Upper lobe of left lung (tissue), 6 donors: Measurements from ENCODE around the gene GALNT18. TPM values are rescaled to one million over a fixed set of nuclear protein-coding genes. Genes with fewer than 3 reads are reported as not detected.

ENCODE experiments used
- ATAC-seq, 2 donors: fragments of 200-7000 bp; cut with Tn5 transposase; one replicate each; pipeline ENCODE4 v1.9.1; 2022; ENCODE audit warnings: mild to moderate bottlenecking in 2 of 2, moderate library complexity in 2 of 2; ENCODE audit not compliant: low FRiP score in 2 of 2
- DNase-seq, 2 donors: peaks; one replicate each; pipeline ENCODE4 v3.0.0-alpha.2; 2019 to 2020
- H3K27ac ChIP-seq, 4 donors: fragments of 200-600 bp; sonication (generic); one replicate each; pipeline ENCODE4 v1.5.1; 2016 to 2019
- H3K27me3 ChIP-seq, 4 donors: fragments of 200-600 bp; sonication (generic); one replicate each; pipeline ENCODE4 v1.5.1; 2017 to 2019
- H3K36me3 ChIP-seq, 4 donors: fragments of 200-600 bp; sonication (generic); one replicate each; pipeline ENCODE4 v1.5.1; 2016 to 2019
- H3K4me1 ChIP-seq, 4 donors: fragments of 200-600 bp; sonication (generic); one replicate each; pipeline ENCODE4 v1.5.1; 2018 to 2019
- H3K4me3 ChIP-seq, 4 donors: fragments of 200-600 bp; sonication (generic); one replicate each; pipeline ENCODE4 v1.5.1; 2017 to 2019; ENCODE audit warnings: mild to moderate bottlenecking in 2 of 4, moderate library complexity in 1 of 4
- H3K9me3 ChIP-seq, 4 donors: fragments of 200-600 bp; sonication (generic); one replicate each; pipeline ENCODE4 v1.5.1; 2018 to 2019
- CTCF ChIP-seq, 6 experiments: fragments of 450-650 bp in 4 of 6; fragments of 200-600 bp in 2 of 6; sonication (generic) in 2 of 6; IDR thresholded peaks; one replicate each; pipeline ENCODE4 v1.5.1; 2016 to 2019; ENCODE audit warnings: antibody characterized with exemption in 6 of 6
- EP300 ChIP-seq, 4 donors: sonication (generic); formaldehyde crosslinking; IDR thresholded peaks; one replicate each; pipeline ENCODE4 v1.5.1; 2017; ENCODE audit warnings: antibody characterized with exemption in 4 of 4, control low read depth in 2 of 4
- POLR2A ChIP-seq, 4 donors: fragments of 450-650 bp; IDR thresholded peaks; one replicate each; pipeline ENCODE4 v1.5.1; 2016 to 2017; ENCODE audit warnings: antibody characterized with exemption in 4 of 4, mild to moderate bottlenecking in 2 of 4
- POLR2AphosphoS5 ChIP-seq, 2 donors: sonication (generic); formaldehyde crosslinking; IDR thresholded peaks; one replicate each; pipeline ENCODE4 v1.5.1; 2017; ENCODE audit warnings: antibody characterized with exemption in 2 of 2
- WGBS, 2 donors: methylation state at CpG; one replicate each; pipeline ENCODE4 v1.1.5; 2017 to 2018; 5-methylcytosine and 5-hydroxymethylcytosine counted together
- total RNA-seq, 6 donors: library from RNA; depleted of rRNA in 4 of 6; stranded (reverse); fragments of >200 nt in 4 of 6; gene quantifications; one replicate each; pipeline versions ENCODE4 v1.1.0 to v1.2.1, GENCODE V29; 2016 to 2021
- donor health status: DM: no; HTN: no; CAD: no; lungs with moderate emphysema.
- donor health status: DM: no; HTN: yes; CAD: no; lungs with severe emphysema.

Gene GALNT18
- total RNA-seq, 6 donors from 2014 or later = 48.2 to 115 (median 61.8) TPM

DNA sequence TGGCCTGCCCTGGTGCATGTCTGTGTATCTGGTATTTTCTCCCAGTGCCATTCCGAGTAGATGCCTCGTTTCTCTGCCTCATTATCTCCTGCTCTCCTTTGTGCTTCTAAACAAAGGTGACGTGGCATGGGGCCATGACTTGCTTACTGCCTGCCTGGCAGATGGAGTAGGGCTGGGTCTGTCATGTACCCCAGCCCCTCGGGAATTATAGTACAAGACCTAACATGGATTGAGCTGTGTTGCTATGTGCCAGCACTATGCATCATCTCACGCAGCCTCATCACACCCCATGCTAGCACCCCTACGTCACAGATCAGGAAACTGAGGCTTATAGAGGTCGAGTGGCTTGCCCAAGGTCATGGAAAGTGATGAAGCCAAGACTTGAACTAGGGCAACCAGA, 88.1 kb downstream of the GALNT18 start:
- Histone ChIP-seq H3K27ac (no peak overlapping the region), H3K27me3 (no peaks in the 10 kb centered on the region), H3K9me3 (no peaks in the 10 kb centered on the region), H3K4me1 (peaks cover 30 to 55% (median 42%) of the 10 kb centered on the region in 4 donors), H3K4me3 (no peak overlapping the region), H3K36me3 (no peaks in the 10 kb centered on the region)
- 78 to 85% methylated on average over 7 of the region's 7 CpGs for WGBS, 2 donors
- no peak for DNase-seq
- TF ChIP-seq POLR2A (IDR thresholded peaks at IDR 0.05) (no peak), CTCF (IDR thresholded peaks at IDR 0.05) (no peak)
- ATAC-seq = no peak

GRCh38 chr11:11533057-11533456, 88.7 kb downstream of the GALNT18 start:
- DNase-seq (no peak), ATAC-seq (no peak)
- H3K4me3 ChIP-seq = no peak overlapping the region
- no peaks in the 10 kb centered on the region for H3K27me3 ChIP-seq
- WGBS, 2 donors = 92 to 98% methylated on average over 2 of the region's 2 CpGs
- H3K36me3 ChIP-seq = no peaks in the 10 kb centered on the region
- H3K4me1 ChIP-seq = peaks cover 23 to 48% (median 35%) of the 10 kb centered on the region in 4 donors
- H3K9me3 ChIP-seq = no peaks in the 10 kb centered on the region
- TF ChIP-seq CTCF (IDR thresholded peaks at IDR 0.05) (no peak), POLR2AphosphoS5 (IDR thresholded peaks at IDR 0.05) (no peak), POLR2A (IDR thresholded peaks at IDR 0.05) (no peak), EP300 (IDR thresholded peaks at IDR 0.05) (no peak)
- H3K27ac ChIP-seq = no peak overlapping the region

DNA sequence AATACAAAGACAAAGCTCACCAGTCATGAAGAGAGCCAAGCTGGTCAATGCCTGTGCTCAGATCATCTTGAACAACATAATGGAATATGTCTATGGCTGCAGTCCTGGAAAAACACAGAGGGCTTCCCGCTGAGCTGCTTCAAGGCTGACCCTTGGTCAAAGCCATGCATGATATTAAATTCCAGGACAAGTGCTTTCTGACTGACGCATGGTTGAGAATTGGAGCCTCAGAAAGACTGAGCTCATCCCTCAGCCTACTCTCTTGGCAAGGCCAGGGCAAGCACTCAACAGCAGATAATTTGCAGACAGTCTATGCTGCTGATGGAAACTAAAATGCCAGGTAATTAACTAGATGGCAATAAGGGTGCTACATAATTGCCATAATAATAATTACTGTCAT, 89.2 kb downstream of the GALNT18 start:
- TF ChIP-seq CTCF (IDR thresholded peaks at IDR 0.05) = no peak
- no peak for TF ChIP-seq EP300 (IDR thresholded peaks at IDR 0.05)
- TF ChIP-seq POLR2A (IDR thresholded peaks at IDR 0.05) = no peak
- TF ChIP-seq POLR2AphosphoS5 (IDR thresholded peaks at IDR 0.05) = no peak
- H3K9me3 ChIP-seq = no peaks in the 10 kb centered on the region
- ATAC-seq (peak in 1 of 2 donors; percentile 37), DNase-seq (no peak)
- no peaks in the 10 kb centered on the region for H3K27me3 ChIP-seq
- H3K4me3 ChIP-seq = no peak overlapping the region
- no peak overlapping the region for H3K27ac ChIP-seq
- no peaks in the 10 kb centered on the region for H3K36me3 ChIP-seq
- peaks cover 18 to 44% (median 30%) of the 10 kb centered on the region in 4 donors for H3K4me1 ChIP-seq
- WGBS, 2 donors = 79 to 81% methylated on average over 2 of the region's 2 CpGs

DNA sequence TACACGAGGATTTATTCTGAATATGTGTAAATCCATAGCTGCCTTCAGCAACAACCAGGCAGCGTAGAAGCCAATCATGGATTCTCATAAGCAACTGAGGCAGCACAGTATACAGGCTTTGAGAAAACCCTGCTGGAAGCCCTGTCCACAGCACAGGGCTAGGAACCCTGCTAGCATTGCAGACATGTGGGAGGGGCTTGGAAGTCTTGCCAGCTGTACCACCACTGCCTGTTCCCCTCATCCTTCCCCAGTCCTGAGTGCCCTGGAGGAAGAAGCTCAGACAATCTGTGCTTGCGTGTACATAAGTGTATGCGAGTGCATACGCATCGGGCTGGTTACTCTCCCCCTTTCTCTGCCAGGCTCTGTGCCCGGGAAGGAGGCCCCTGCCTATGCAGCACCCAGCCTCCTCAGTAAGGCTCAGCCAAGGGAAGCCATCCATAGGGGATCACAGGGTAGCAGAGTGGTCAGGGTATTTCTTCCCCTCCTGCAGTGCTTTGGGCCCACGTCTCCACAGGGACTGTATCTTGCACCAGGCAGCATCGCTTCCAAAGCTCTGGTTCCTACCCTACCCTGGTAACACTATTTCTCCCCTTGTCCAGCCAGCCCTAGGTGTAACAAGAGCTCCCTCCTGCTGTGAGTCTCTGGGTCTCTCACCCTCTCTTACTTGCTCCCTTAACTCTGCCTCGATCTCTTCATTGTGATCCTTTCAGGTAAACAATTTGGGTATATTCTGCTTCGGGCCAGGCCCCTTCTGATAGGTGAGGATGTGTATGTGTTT, 90.5 kb downstream of the GALNT18 start:
- ATAC-seq (no peak), DNase-seq (no peak)
- no peaks in the 10 kb centered on the region for H3K9me3 ChIP-seq
- TF ChIP-seq CTCF (IDR thresholded peaks at IDR 0.05) (no peak), POLR2A (IDR thresholded peaks at IDR 0.05) (no peak), EP300 (IDR thresholded peaks at IDR 0.05) (no peak), POLR2AphosphoS5 (IDR thresholded peaks at IDR 0.05) (no peak)
- no peaks in the 10 kb centered on the region for H3K36me3 ChIP-seq
- no peak overlapping the region for H3K27ac ChIP-seq
- 69 to 75% methylated on average over 6 to 11 of the region's 11 CpGs for WGBS, 2 donors
- H3K27me3 ChIP-seq = no peaks in the 10 kb centered on the region
- no peak overlapping the region for H3K4me3 ChIP-seq
- peaks cover 13 to 32% (median 25%) of the 10 kb centered on the region in 4 donors for H3K4me1 ChIP-seq

DNA sequence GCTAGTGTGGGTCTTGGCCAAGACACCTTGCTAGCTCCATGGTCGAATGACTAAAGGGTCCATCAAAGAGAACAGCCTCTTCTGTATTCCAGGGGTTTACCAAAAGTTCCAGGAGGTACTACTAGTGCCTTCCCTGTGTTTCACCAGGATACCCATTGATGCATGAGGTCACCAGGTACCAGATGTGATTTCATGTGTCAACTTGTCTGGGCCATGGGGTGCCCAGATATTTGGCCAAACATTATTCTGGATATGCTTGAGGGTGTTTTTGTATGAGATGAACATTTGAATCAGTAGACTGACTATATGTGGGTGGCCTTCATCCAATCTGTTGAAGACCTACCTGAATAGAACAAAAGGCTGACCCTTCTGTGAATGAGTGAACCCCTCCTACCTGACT, 92.8 kb downstream of the GALNT18 start:
- TF ChIP-seq CTCF (IDR thresholded peaks at IDR 0.05) (no peak), EP300 (IDR thresholded peaks at IDR 0.05) (no peak), POLR2AphosphoS5 (IDR thresholded peaks at IDR 0.05) (no peak), POLR2A (IDR thresholded peaks at IDR 0.05) (no peak)
- ATAC-seq (no peak), DNase-seq (no peak)
- Histone ChIP-seq H3K9me3 (no peaks in the 10 kb centered on the region), H3K36me3 (no peaks in the 10 kb centered on the region), H3K27ac (no peak overlapping the region), H3K4me1 (peaks cover 0 to 15% (median 10%) of the 10 kb centered on the region in 4 donors), H3K4me3 (no peak overlapping the region), H3K27me3 (no peaks in the 10 kb centered on the region)
- 22 to 100% methylated on average over 1 of the region's 1 CpG for WGBS, 2 donors
